Upper lobe of left lung (tissue), 4 donors: ENCODE measurements around the gene TRAPPC13.

Experiments used
- EP300 ChIP-seq, 4 donors: sonication (generic); formaldehyde crosslinking; IDR thresholded peaks; one replicate each; pipeline ENCODE4 v1.5.1; 2017; ENCODE audit warnings: antibody characterized with exemption in 4 of 4, control low read depth in 2 of 4
- POLR2A ChIP-seq, 4 donors: fragments of 450-650 bp; IDR thresholded peaks; one replicate each; pipeline ENCODE4 v1.5.1; 2016 to 2017; ENCODE audit warnings: antibody characterized with exemption in 4 of 4, mild to moderate bottlenecking in 2 of 4
- POLR2AphosphoS5 ChIP-seq, 2 donors: sonication (generic); formaldehyde crosslinking; IDR thresholded peaks; one replicate each; pipeline ENCODE4 v1.5.1; 2017; ENCODE audit warnings: antibody characterized with exemption in 2 of 2
- TF ChIP-seq, protein P1 (sequence below), 6 experiments: fragments of 450-650 bp in 4 of 6; fragments of 200-600 bp in 2 of 6; sonication (generic) in 2 of 6; IDR thresholded peaks; one replicate each; pipeline ENCODE4 v1.5.1; 2016 to 2019; ENCODE audit warnings: antibody characterized with exemption in 6 of 6

DNA sequence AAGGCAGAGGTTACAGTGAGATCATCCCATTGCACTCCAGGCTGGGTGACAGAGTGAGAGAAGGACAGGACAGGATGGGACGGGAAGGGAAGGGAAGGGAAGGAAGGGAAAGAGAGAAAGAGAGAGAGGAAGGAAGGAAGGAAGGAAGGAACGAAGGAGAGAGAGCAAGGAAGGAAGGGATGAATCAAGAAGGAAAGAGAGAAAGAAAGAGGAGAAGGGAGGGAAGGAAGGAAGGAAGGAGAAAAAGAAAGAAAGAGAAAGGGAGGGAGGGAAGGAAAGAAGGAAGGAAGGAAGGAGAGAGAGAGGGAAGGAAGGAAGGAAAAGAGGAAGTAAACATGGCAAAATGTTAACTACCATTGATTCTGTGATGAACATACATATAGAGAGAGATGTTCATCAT lies 68.3 kb downstream of the TRAPPC13 start:
- TF ChIP-seq, protein P1, sequence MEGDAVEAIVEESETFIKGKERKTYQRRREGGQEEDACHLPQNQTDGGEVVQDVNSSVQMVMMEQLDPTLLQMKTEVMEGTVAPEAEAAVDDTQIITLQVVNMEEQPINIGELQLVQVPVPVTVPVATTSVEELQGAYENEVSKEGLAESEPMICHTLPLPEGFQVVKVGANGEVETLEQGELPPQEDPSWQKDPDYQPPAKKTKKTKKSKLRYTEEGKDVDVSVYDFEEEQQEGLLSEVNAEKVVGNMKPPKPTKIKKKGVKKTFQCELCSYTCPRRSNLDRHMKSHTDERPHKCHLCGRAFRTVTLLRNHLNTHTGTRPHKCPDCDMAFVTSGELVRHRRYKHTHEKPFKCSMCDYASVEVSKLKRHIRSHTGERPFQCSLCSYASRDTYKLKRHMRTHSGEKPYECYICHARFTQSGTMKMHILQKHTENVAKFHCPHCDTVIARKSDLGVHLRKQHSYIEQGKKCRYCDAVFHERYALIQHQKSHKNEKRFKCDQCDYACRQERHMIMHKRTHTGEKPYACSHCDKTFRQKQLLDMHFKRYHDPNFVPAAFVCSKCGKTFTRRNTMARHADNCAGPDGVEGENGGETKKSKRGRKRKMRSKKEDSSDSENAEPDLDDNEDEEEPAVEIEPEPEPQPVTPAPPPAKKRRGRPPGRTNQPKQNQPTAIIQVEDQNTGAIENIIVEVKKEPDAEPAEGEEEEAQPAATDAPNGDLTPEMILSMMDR (IDR thresholded peaks at IDR 0.05): no peak
- TF ChIP-seq POLR2A (IDR thresholded peaks at IDR 0.05) (no peak), POLR2AphosphoS5 (IDR thresholded peaks at IDR 0.05) (no peak), EP300 (IDR thresholded peaks at IDR 0.05) (no peak)
